Trophoblast cell (in vitro differentiated cells and primary cell): ENCODE measurements around the gene TUB.

Source experiments
- DNase-seq, 2 donors: peaks; one replicate each; pipeline ENCODE4 v3.0.0-alpha.2; 2016
- H2AFZ ChIP-seq: 2 replicates; pipeline ENCODE4 v1.6.1; 2013; ENCODE audit warnings: low read length, moderate library complexity, mild to moderate bottlenecking; ENCODE audit not compliant: insufficient read depth, poor library complexity
- H2AK5ac ChIP-seq: 2 replicates; pipeline ENCODE4 v1.6.1; 2013; ENCODE audit warnings: mild to moderate bottlenecking, low read length
- H2BK120ac ChIP-seq: 2 replicates; pipeline ENCODE4 v1.6.1; 2013; ENCODE audit warnings: low read length, mild to moderate bottlenecking, moderate library complexity; ENCODE audit not compliant: insufficient read depth, poor library complexity
- H2BK12ac ChIP-seq: 2 replicates; pipeline ENCODE4 v1.6.1; 2013; ENCODE audit warnings: mild to moderate bottlenecking, low read length, moderate library complexity
- H2BK5ac ChIP-seq: 2 replicates; pipeline ENCODE4 v1.6.1; 2013; ENCODE audit warnings: low read length, low read depth, moderate library complexity, mild to moderate bottlenecking; ENCODE audit not compliant: poor library complexity
- H3K14ac ChIP-seq: 2 replicates; pipeline ENCODE4 v1.6.1; 2013; ENCODE audit warnings: mild to moderate bottlenecking, low read length
- H3K18ac ChIP-seq: 2 replicates; pipeline ENCODE4 v1.6.1; 2013; ENCODE audit warnings: mild to moderate bottlenecking, low read length
- H3K23ac ChIP-seq: 2 replicates; pipeline ENCODE4 v1.6.1; 2013; ENCODE audit warnings: low read length
- H3K27ac ChIP-seq: 2 replicates; pipeline ENCODE4 v1.5.1; 2013; ENCODE audit warnings: low read depth, mild to moderate bottlenecking, inconsistent platforms, low read length, moderate library complexity
- H3K27me3 ChIP-seq: 2 replicates; pipeline ENCODE4 v1.6.1; 2013; ENCODE audit warnings: inconsistent platforms, mild to moderate bottlenecking, low read length, moderate library complexity; ENCODE audit not compliant: insufficient read depth
- H3K36me3 ChIP-seq, 2 experiments: 1 replicate in 1 of 2; 2 replicates in 1 of 2; pipeline ENCODE4 v1.6.1; 2013; ENCODE audit warnings: low read length in 2 of 2, mild to moderate bottlenecking in 2 of 2, moderate library complexity in 1 of 2; ENCODE audit not compliant: insufficient read depth in 2 of 2, control insufficient read depth in 1 of 2
- H3K4ac ChIP-seq: 2 replicates; pipeline ENCODE4 v1.6.1; 2013; ENCODE audit warnings: low read depth, mild to moderate bottlenecking, low read length, moderate library complexity
- H3K4me1 ChIP-seq, 2 experiments: 1 replicate in 1 of 2; 2 replicates in 1 of 2; pipeline ENCODE4 v1.6.1; 2013; ENCODE audit warnings: low read length in 2 of 2, mild to moderate bottlenecking in 2 of 2, moderate library complexity in 1 of 2; ENCODE audit not compliant: insufficient read depth in 2 of 2, control insufficient read depth in 1 of 2
- H3K4me2 ChIP-seq: 2 replicates; pipeline ENCODE4 v1.6.1; 2013; ENCODE audit warnings: inconsistent platforms, mild to moderate bottlenecking, low read length, moderate library complexity
- H3K4me3 ChIP-seq: 2 replicates; pipeline ENCODE4 v1.5.1; 2013; ENCODE audit warnings: mild to moderate bottlenecking, low read depth, low read length, inconsistent platforms
- H3K79me1 ChIP-seq: one replicate; pipeline ENCODE4 v1.6.1; 2013; ENCODE audit warnings: low read length
- H3K79me2 ChIP-seq: 2 replicates; pipeline ENCODE4 v1.6.1; 2013; ENCODE audit warnings: low read length, mild to moderate bottlenecking; ENCODE audit not compliant: control insufficient read depth, insufficient read depth, poor library complexity
- H3K9ac ChIP-seq: 2 replicates; pipeline ENCODE4 v1.6.1; 2013; ENCODE audit warnings: mild to moderate bottlenecking, low read length
- H3K9me3 ChIP-seq: 2 replicates; pipeline ENCODE4 v1.6.1; 2013; ENCODE audit warnings: low read depth, mild to moderate bottlenecking, control low read depth, inconsistent platforms, low read length; ENCODE audit not compliant: insufficient read depth
- H4K12ac ChIP-seq: 2 replicates; pipeline ENCODE4 v1.6.1; 2013; ENCODE audit warnings: low read depth, mild to moderate bottlenecking, low read length, moderate library complexity
- H4K8ac ChIP-seq: 2 replicates; pipeline ENCODE4 v1.6.1; 2013; ENCODE audit warnings: low read depth, mild to moderate bottlenecking, low read length, moderate library complexity
- H4K91ac ChIP-seq: one replicate; pipeline ENCODE4 v1.6.1; 2013; ENCODE audit warnings: low read depth, mild to moderate bottlenecking, low read length, moderate library complexity
- WGBS: extraction: QIAGEN DNeasy Blood & Tissue Kit; methylation state at CpG from one replicate; pipeline ENCODE4 v1.1.7; 2013; ENCODE audit warnings: missing lambda C conversion rate; ENCODE audit not compliant: insufficient read length, insufficient coverage; ENCODE audit errors: extremely low coverage; 5-methylcytosine and 5-hydroxymethylcytosine counted together

The TUB gene

DNA sequence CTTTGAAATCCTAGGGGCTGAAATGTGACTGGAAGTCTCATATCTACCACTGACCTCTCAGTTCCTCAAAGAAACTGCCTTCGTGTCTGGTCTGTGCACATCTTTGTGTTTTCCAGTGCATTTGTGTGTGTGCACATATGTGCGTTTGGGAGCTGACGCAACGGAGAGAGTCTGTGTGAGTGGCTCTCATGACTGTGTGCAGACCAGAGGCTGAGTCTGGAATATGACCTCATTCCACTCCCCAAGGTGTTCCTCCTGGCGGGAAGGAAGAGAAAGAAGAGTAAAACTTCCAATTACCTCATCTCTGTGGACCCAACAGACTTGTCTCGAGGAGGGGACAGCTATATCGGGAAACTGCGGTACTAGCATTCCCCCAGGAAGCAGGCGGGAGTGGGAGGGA lies 16.5 kb downstream of the TUB start:
- Histone ChIP-seq H2BK12ac (no peak overlapping the region), H3K27ac (no peak overlapping the region), H3K27me3 (no peaks in the 10 kb centered on the region), H2BK5ac (no peak overlapping the region), H3K4me1 (no peaks in the 10 kb centered on the region), H3K18ac (no peak overlapping the region), H3K36me3 (peaks cover 23 to 44% of the 10 kb centered on the region in 2 experiments), H3K9me3 (no peaks in the 10 kb centered on the region), H2BK120ac (no peak overlapping the region), H3K23ac (no peak overlapping the region), H3K4ac (no peak overlapping the region), H3K9ac (no peak overlapping the region), H3K14ac (no peak overlapping the region), H4K12ac (no peak overlapping the region), H2AK5ac (no peak overlapping the region), H2AFZ (no peak overlapping the region), H4K91ac (no peak overlapping the region), H4K8ac (no peak overlapping the region), H3K79me1 (no peaks in the 10 kb centered on the region), H3K4me3 (no peak overlapping the region), H3K79me2 (no peaks in the 10 kb centered on the region), H3K4me2 (no peak overlapping the region)
- DNase-seq = no peak
- WGBS = no CpG with 5 or more reads among the region's 9 CpGs

DNA sequence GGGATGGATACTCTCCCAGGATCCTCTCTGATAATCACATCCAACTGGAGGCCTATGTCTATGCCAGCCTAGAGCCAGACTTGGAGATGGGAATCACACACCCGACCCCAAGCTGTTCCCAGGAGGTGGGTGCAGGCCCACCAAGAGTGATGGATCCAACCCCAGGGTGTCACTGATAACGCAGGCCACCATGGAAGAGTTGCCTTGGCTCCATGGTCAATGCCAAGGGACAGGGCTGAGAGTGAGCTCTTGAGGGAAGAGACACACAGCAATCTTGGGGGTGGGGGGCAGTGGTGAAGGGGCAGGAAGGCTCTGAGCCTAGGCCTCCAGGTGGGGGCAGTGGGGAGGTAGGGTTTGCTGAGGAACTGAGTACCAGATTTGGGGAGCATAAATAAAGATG lies 16.9 kb downstream of the TUB start:
- no peak overlapping the region for H3K4me3 ChIP-seq
- no peak overlapping the region for H3K27ac ChIP-seq
- no peak overlapping the region for H4K12ac ChIP-seq
- H2BK5ac ChIP-seq = no peak overlapping the region
- H3K27me3 ChIP-seq = no peaks in the 10 kb centered on the region
- no peak overlapping the region for H4K8ac ChIP-seq
- H3K4ac ChIP-seq = no peak overlapping the region
- H3K36me3 ChIP-seq = peaks cover 23 to 44% of the 10 kb centered on the region in 2 experiments
- no peak overlapping the region for H2BK120ac ChIP-seq
- no peak overlapping the region for H2AK5ac ChIP-seq
- no peak overlapping the region for H3K9ac ChIP-seq
- H3K4me1 ChIP-seq = no peaks in the 10 kb centered on the region
- H3K4me2 ChIP-seq = no peak overlapping the region
- H3K79me2 ChIP-seq = no peaks in the 10 kb centered on the region
- H4K91ac ChIP-seq = no peak overlapping the region
- no peaks in the 10 kb centered on the region for H3K9me3 ChIP-seq
- no peak overlapping the region for H3K18ac ChIP-seq
- no peak overlapping the region for H2AFZ ChIP-seq
- DNase-seq = no peak
- no peaks in the 10 kb centered on the region for H3K79me1 ChIP-seq
- no peak overlapping the region for H2BK12ac ChIP-seq
- no peak overlapping the region for H3K14ac ChIP-seq
- no CpG with 5 or more reads among the region's 2 CpGs for WGBS
- no peak overlapping the region for H3K23ac ChIP-seq

DNA sequence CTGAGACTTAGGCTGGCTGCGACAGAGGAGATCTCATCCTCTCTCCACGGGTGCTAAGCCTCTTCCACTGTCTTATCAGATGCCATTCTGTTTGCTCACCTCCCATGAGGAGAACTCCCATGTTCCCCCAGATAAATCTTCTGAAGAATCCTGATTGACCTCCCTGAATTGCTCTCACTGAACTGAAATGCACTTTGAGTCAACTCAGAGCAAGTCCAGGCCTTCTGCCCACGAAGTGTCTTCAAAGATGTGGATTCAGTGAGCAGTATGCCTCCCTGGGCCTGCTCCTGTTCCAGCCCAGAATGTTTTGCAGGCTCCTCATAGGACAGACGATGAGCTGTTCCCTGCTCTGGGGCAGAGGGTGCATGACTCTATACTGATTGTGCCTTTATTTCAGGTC lies 17.4 kb downstream of the TUB start:
- H4K91ac ChIP-seq = no peak overlapping the region
- H3K4me2 ChIP-seq = no peak overlapping the region
- no peak overlapping the region for H3K18ac ChIP-seq
- no CpG with 5 or more reads among the region's 4 CpGs for WGBS
- H3K27me3 ChIP-seq = no peaks in the 10 kb centered on the region
- no peak overlapping the region for H3K23ac ChIP-seq
- H4K8ac ChIP-seq = no peak overlapping the region
- H2BK5ac ChIP-seq = no peak overlapping the region
- no peak overlapping the region for H2BK120ac ChIP-seq
- no peaks in the 10 kb centered on the region for H3K79me2 ChIP-seq
- no peak overlapping the region for H2AFZ ChIP-seq
- H3K9ac ChIP-seq = no peak overlapping the region
- peaks cover 23 to 46% of the 10 kb centered on the region in 2 experiments for H3K36me3 ChIP-seq
- no peak overlapping the region for H4K12ac ChIP-seq
- no peak overlapping the region for H3K4me3 ChIP-seq
- no peaks in the 10 kb centered on the region for H3K9me3 ChIP-seq
- no peak overlapping the region for H2BK12ac ChIP-seq
- no peak overlapping the region for H2AK5ac ChIP-seq
- no peak overlapping the region for H3K14ac ChIP-seq
- no peaks in the 10 kb centered on the region for H3K79me1 ChIP-seq
- H3K4me1 ChIP-seq = no peaks in the 10 kb centered on the region
- no peak overlapping the region for H3K27ac ChIP-seq
- no peak overlapping the region for H3K4ac ChIP-seq
- peak in 1 of 2 donors; percentile 5 for DNase-seq

DNA sequence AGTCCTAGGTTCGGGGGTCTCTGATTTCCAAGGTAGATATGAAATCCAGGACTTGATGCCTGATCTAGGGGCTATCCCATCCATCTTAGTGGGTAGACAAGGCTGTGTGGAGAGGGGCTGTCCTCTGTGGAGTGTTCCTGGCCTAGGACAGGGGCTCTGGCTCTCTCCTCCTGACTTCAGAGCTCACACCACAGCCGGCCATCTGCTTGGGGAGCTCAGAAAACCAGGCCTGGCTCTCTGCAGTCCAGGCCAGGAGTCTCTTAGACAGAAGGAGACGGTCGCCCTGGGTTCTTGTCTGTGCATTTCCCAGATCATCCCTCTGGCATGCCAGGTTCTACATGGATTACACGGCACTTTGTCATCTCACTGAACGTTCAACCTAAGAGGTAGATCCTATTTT lies 17.9 kb downstream of the TUB start:
- Histone ChIP-seq H3K14ac (no peak overlapping the region), H2AFZ (no peak overlapping the region), H4K12ac (no peak overlapping the region), H4K91ac (no peak overlapping the region), H3K4me2 (no peak overlapping the region), H3K27me3 (no peaks in the 10 kb centered on the region), H3K27ac (no peak overlapping the region), H3K4me1 (no peaks in the 10 kb centered on the region), H3K23ac (no peak overlapping the region), H4K8ac (no peak overlapping the region), H3K4me3 (no peak overlapping the region), H3K9ac (no peak overlapping the region), H3K79me2 (no peaks in the 10 kb centered on the region), H3K4ac (no peak overlapping the region), H2AK5ac (no peak overlapping the region), H2BK120ac (no peak overlapping the region), H2BK12ac (no peak overlapping the region), H3K79me1 (no peaks in the 10 kb centered on the region), H3K9me3 (no peaks in the 10 kb centered on the region), H2BK5ac (no peak overlapping the region), H3K18ac (no peak overlapping the region), H3K36me3 (peaks cover 22 to 46% of the 10 kb centered on the region in 2 experiments)
- WGBS = no CpG with 5 or more reads among the region's 6 CpGs
- DNase-seq = no peak
